ENCODE results near the gene FN3K.
A peak's percentile ranks its signal among the peaks of the same experiment; 100 is the strongest.
"Not testable (repeated sequence)": the region's sequence is repeated elsewhere in the genome, so short reads cannot be mapped to it uniquely, and the experiment has no call there.

Gene FN3K

DNA sequence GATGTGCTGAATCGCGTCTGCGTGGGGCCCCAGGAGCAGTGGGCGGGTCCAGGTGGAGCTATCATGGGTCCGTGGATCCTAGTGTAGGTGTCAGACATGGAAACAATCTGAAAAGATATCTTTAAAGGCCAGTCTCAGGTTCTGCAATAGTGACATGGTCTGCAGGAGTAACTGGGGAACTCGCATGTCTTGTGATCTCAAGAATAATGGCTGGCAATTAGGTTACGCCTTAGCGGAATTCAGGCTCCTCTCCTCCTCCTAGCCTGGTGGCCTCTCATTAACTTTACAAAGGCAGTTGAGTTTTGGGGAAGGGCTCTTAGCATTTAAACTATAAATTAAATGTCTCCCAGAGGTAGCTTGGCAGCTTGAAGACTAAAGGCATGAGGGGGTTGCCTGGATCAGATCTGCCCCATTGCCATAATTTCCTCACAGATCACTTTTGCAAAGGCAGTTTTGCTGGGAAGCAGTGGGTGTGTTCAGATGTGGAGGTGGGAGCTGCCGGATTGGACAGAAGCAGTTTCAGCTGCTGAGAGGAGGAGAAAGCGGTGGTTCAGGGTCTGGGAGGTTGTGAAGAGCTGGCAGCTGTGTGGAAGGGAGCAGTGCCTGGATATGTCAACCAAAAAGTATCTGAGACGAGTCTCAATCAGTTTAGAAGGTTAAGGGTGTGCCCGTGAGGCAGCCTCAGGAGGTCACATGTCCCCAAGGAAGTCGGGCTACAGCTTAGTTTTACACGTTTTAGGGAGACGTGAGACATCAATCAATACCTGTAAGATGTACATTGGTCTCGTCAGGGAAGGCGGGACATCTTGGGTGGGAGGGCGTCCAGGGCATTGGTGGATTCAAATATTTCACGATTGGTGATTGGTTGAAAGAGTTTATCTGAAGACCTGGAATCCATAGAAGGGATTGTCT is 19.1 kb downstream of the FN3K start:
- no peak overlapping the region for H3K4me3 ChIP-seq (ENCODE audit: low read depth, low read length)
- no peak for TF ChIP-seq CTCF (IDR thresholded peaks at IDR 0.05; ENCODE audit: low read depth, low read length, missing control alignments)
- in situ Hi-C loops (cut with HindIII; ENCODE audit: low sequenced_read_pairs) = no loop called here
- DNase-seq (ENCODE audit: low read depth) = no peak

- no peak for TF ChIP-seq CTCF (IDR thresholded peaks at IDR 0.05; ENCODE audit: low read depth, low read length, missing control alignments)
- H3K4me3 ChIP-seq (ENCODE audit: low read depth, low read length) = no peak overlapping the region
- in situ Hi-C loops (cut with HindIII; ENCODE audit: low sequenced_read_pairs) = no loop called here
- no peak for DNase-seq (ENCODE audit: low read depth)
Observed at GRCh38 chr17:82756166-82756565, 20.8 kb downstream of the FN3K start.

GRCh38 chr17:82765371-82765770 is 30.0 kb downstream of the FN3K start:
- H3K4me3 ChIP-seq (ENCODE audit: low read depth, low read length) = no peak overlapping the region
- TF ChIP-seq CTCF (IDR thresholded peaks at IDR 0.05; ENCODE audit: low read depth, low read length, missing control alignments) = no peak
- in situ Hi-C loops (cut with HindIII; ENCODE audit: low sequenced_read_pairs) = no loop called here
- DNase-seq (ENCODE audit: low read depth) = no peak

GRCh38 chr17:82767041-82767754 is 31.8 kb downstream of the FN3K start:
- TF ChIP-seq CTCF (IDR thresholded peaks at IDR 0.05; ENCODE audit: low read depth, low read length, missing control alignments) = peak; percentile 60
- no peak for DNase-seq (ENCODE audit: low read depth)
- no peak overlapping the region for H3K4me3 ChIP-seq (ENCODE audit: low read depth, low read length)
- in situ Hi-C loops (cut with HindIII; ENCODE audit: low sequenced_read_pairs) = no loop called here

DNA sequence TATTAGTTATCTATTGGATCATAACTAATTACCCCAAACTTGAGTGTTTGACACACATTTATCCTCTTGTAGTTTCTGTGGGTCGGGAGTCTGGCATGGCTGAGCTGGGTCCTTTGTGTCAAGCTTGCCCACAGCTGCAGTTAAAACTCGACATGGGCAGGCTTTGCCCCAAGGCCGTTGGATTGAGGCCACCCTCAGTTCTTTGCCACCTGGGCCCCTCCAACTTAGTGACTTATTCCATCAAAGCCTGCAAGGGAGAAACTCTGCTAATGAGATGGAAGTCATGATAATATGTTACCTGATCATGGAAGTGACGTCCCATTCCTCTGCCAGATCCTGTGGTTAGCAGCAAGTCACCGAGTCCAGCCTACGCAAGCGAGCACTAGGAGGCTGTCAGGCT is 33.6 kb downstream of the FN3K start:
- in situ Hi-C loops (cut with HindIII; ENCODE audit: low sequenced_read_pairs) = no loop called here
- H3K4me3 ChIP-seq (ENCODE audit: low read depth, low read length) = no peak overlapping the region
- DNase-seq (ENCODE audit: low read depth) = no peak
- no peak for TF ChIP-seq CTCF (IDR thresholded peaks at IDR 0.05; ENCODE audit: low read depth, low read length, missing control alignments)

GRCh38 chr17:82772026-82772425 is 36.6 kb downstream of the FN3K start:
- in situ Hi-C loops (cut with HindIII; ENCODE audit: low sequenced_read_pairs) = no loop called here
- H3K4me3 ChIP-seq (ENCODE audit: low read depth, low read length) = no peak overlapping the region
- TF ChIP-seq CTCF (IDR thresholded peaks at IDR 0.05; ENCODE audit: low read depth, low read length, missing control alignments) = no peak
- no peak for DNase-seq (ENCODE audit: low read depth)

DNA sequence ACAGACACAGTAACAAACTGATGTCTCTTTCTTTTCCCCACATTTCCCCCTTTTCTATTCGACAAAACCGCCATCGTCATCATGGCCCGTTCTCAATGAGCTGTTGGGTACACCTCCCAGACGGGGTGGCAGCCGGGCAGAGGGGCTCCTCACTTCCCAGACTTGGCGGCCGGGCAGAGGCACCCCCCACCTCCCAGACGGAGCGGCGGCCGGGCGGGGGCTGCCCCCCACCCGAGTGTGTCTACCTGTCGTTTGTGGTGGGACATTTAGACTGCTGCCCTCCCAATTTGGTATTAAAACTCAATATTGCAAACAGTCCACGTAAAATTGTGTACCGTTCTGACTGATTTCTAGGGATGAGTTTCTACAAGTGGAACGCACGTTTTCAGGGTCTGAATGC is 39.0 kb downstream of the FN3K start:
- in situ Hi-C loops (cut with HindIII; ENCODE audit: low sequenced_read_pairs); DNase-seq (ENCODE audit: low read depth); H3K4me3 ChIP-seq (ENCODE audit: low read depth, low read length): not testable (repeated sequence)
